Body of pancreas (tissue), 4 donors: Measurements from ENCODE around the gene PAFAH2.

Source experiments
- POLR2A ChIP-seq, 3 donors: fragments of 450-650 bp; IDR thresholded peaks; one replicate each; pipeline ENCODE4 v1.6.1; 2016; ENCODE audit warnings: antibody characterized with exemption in 3 of 3, mild to moderate bottlenecking in 2 of 3
- TF ChIP-seq, protein P1 (sequence below), 7 experiments: fragments of 450-650 bp in 4 of 7; fragments of 200-600 bp in 3 of 7; sonication (generic) in 3 of 7; IDR thresholded peaks; one replicate each; pipeline ENCODE4 v1.5.1; 2016 to 2019; ENCODE audit warnings: antibody characterized with exemption in 7 of 7

DNA sequence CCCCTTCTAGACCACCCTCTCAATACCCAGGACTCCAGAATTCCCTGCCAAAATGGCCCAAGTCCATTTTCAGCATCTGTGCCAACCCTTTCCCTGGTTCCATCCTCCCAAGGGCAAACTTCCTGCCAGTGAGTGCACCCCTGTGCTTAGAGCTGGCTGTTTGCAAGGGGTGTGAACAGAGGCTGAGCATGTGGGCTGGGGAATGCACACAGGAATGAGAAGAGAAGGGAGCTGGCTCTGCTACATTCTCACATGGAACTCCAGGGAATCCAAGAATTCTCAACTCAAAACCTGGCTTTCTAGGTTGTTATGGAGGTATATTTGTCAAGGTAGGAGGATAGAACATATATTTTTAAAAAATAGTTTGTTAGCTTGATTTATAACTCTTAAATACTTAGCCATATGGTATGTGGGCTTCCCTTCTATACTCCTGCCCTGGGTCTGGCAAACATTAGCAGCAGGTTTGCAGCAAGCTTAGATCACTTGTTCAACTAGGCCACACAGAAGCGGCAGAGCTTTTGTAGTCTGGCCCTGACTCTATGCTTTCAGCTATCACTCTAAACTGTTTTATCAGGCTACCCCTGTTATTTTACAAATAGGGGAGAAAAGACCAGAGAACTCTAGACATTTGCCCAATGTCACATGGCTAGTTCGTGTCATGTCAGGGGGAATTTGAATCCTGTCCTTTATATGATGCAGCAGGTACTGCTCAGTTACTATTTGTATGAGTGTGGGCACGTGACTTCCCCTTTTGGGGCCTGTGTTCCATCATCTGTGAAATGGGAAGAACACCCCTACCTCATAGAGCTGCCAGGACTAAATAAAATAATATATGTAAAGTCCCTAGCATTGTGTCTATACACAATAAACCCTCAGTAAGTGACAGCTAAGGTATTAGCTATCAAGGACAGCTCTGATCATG is 83.5 kb downstream of the PAFAH2 start:
- TF ChIP-seq, protein P1, sequence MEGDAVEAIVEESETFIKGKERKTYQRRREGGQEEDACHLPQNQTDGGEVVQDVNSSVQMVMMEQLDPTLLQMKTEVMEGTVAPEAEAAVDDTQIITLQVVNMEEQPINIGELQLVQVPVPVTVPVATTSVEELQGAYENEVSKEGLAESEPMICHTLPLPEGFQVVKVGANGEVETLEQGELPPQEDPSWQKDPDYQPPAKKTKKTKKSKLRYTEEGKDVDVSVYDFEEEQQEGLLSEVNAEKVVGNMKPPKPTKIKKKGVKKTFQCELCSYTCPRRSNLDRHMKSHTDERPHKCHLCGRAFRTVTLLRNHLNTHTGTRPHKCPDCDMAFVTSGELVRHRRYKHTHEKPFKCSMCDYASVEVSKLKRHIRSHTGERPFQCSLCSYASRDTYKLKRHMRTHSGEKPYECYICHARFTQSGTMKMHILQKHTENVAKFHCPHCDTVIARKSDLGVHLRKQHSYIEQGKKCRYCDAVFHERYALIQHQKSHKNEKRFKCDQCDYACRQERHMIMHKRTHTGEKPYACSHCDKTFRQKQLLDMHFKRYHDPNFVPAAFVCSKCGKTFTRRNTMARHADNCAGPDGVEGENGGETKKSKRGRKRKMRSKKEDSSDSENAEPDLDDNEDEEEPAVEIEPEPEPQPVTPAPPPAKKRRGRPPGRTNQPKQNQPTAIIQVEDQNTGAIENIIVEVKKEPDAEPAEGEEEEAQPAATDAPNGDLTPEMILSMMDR (IDR thresholded peaks at IDR 0.05), result no peak
- no peak for TF ChIP-seq POLR2A (IDR thresholded peaks at IDR 0.05)
